Stimulated activated CD4-positive, alpha-beta T cell treated with anti-CD3 and anti-CD28 coated beads, Interleukin-1b, Interleukin-23, amount 100 ng/mL, for 24 hours (primary cell): ENCODE results near the gene EHMT1.
A peak's percentile ranks its signal among the peaks of the same experiment; 100 is the strongest.
"Not testable (repeated sequence)": the region's sequence is repeated elsewhere in the genome, so short reads cannot be mapped to it uniquely, and the experiment has no call there.

Experiments used
- DNase-seq, 4 experiments: peaks; one replicate each; pipeline ENCODE4 v3.0.0-alpha.2; 2020; ENCODE audit warnings: low read depth in 4 of 4, low spot score in 1 of 4

EHMT1 gene

DNA sequence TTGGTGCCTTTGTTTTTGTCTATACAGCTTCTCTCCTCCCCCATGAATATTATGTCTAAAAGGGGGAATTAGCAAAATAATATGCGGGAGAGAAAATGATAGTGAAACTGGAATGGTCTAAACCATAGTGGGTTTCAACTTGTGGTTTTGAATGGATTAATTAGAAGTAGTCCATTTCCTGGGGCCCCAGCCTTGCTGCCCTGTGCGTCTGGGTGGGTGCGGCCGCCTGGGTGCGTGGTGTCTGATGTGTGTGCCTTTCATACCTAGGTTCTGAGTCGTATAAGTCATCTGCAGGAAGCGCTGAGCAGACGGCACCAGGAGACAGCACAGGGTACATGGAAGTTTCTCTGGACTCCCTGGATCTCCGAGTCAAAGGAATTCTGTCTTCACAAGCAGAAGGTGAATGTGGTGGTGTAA lies 138.8 kb downstream of the EHMT1 start:
- DNase-seq: peak in 1 of 4 experiments; percentile 17

DNA sequence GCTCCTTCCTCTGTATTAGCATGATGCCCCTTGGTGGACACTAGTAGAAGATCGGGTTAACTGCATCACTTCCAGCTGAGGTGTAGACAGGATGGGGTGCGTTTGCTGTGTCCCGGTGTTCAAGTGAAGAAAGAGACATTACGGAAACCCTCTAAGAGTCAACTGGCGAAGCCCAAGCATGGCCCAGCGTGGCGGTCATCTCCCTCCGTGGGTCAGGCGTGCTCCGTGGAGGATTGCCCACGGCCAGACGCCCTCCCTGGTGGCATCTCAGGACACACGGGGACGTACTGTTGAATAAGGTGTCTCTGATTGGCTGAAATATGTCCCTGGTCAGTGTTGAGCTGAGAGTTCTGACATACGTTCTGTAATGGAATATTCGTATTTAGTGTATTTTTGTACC lies 139.3 kb downstream of the EHMT1 start:
- DNase-seq: no peak

DNA sequence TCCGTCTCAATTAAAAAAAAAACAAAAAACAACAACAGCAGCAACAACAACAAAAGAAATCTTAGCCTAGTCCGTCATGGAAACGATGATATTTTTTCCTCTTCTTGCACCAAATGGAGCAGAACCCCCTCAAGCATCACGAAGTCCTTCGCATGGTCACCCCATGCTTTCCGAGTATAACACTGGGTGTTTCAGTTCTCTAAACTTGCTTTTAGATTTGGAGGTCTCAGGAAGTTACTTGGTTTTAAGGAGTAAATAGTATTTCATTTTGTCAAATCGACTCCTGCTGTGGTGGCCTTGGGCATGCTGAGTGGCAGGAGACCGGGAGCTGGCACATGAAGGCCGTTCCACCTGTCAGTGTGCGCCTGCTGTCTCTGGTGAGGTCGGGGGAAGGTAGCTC lies 140.3 kb downstream of the EHMT1 start:
- no peak for DNase-seq

DNA sequence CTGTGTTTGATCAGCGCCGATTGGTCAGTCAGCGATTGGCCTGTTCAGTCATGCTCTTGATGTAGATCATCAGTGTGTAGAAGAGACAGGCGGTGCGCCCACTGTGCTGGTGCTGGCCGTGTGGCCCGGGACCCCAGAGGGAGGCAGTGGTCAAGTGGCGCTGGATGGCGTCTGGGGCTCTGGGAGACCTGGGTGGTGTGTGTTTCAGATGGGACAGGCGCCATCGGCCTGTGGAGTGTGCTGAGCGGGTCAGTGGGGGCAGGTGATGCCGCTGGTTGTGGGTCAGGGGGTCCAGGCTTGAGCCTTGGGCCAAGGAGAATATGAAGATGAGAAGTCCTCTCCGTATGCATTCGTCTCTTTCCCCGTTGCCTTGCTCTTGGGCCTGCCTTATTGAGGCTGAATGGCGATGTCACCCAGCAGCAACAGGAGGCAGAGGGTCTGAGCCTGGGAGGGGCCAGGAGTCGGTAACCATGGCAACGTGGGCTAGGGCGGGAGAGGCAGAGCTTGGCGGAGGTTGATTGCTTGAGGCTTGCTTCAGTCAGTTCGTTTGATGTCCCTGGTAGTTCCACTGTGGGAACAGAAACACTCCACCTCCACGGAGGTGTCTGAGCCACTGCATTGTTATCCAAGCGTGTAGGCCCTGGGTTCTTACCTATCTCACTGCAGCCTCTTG lies 141.0 kb downstream of the EHMT1 start:
- DNase-seq: no peak

DNA sequence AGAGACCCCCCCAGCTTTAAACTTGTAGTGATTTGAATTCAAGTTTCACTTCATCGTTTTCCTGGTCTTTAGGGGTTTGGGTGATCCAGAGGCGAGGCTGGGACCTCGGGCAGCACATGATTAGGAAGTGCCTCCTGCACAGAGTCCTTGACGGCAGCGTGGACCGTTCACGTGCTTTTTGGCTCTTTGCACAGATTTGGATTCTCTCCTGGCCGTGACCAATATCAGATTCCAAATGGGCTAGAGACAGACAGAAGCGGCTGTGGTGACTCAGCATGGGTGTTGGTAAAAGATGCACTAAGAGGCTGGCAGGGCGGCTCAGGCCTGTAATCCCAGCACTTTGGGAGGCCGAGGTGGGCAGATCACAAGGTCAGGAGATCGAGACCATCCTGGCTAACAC lies 141.6 kb downstream of the EHMT1 start:
- no peak for DNase-seq

DNA sequence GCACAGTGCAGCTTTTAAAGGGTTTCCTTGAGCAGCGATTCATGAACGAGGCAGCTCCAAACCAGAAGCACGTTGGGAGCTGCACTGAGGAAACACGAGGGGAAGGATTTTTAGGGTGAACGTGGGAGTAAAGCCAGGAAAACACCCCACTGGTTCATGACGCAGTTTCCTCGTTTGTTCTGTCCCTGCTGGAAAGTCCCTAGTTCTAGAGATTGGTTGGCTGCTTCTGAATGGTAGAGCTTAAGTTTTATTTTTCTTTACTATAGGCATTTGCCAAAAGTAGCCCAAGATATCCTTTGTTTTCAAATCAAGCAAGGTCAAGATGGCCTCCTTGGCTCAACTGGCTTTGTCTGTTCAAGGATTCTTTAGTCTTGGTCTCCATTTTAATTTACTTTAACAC lies 142.2 kb downstream of the EHMT1 start:
- DNase-seq: no peak

DNA sequence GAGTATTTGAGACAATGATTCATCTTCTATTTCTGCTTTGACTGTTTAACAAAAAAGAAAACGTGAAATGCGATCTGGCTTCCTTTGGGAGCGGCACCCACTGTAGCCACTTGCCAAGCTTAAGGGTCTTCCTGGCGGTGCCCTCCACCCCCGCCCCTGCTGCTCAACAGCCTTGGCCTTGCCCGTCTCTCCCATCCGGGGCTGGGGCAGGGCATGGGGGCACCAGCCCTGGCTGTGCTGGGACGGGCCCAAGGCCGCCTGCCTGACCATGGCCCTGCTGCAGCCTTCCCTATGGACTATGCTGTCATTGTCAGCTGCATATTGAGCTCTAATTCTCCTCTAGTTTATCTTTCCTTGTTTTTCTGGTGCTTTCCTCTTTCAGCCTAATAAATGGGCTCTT lies 143.0 kb downstream of the EHMT1 start:
- DNase-seq: no peak

DNA sequence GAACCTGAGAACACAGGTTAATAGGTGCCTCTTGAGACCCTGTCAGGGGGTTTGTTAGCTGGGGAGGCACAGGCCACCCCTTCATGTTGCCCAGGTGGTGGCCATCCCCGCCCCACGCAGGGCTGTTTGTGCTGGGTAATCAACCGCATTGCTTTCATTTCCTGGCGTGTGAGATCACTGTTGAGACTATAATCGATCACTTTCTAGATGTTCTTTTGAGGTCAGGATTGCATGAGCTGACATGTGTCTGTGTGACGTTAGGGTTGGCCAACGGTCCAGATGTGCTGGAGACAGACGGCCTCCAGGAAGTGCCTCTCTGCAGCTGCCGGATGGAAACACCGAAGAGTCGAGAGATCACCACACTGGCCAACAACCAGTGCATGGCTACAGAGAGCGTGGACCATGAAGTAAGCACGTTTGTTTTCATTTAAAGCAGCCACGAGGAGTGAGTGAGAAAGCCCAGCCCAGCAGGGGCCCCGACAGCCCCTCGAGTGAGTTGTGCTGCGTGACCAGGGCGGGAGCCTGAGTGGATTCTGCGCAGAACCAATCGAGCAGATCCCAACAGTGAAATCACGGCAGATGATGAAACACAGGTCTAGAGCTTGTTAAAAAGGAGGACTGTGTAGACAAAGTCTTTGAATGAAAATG lies 143.7 kb downstream of the EHMT1 start:
- no peak for DNase-seq

DNA sequence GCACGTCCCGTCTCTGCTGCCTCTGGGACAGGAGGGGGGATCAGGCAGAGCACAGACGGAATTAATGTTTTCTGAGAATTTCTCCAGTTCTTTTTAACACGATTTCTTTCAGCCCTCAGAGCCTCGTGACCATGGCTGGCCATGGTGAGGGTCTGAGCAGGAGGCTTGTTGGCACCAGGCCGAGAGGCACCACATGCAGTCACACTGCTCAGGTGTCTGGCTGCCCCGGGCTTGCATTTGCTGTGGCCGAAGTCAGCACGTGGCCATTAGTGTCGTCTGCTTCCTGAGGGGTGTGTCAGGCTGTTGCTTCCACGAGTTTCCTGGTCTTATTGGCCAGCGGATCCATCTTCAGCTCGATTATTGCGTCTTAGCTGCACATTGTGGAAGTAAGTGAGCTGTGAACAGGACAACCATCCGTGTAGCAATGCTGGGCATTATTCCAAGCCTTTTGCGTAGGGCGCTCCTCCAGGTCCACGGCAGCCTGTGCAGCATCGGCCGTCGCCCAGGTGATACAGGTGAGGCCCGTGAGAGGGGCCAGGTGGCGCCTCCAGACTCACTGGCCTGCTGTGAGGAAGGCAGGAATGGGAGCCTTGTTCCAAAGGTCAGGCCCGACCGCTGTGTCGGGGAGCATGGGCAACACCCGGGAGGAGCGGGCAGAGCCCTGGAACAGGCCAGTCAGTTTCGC lies 144.6 kb downstream of the EHMT1 start:
- no peak for DNase-seq

DNA sequence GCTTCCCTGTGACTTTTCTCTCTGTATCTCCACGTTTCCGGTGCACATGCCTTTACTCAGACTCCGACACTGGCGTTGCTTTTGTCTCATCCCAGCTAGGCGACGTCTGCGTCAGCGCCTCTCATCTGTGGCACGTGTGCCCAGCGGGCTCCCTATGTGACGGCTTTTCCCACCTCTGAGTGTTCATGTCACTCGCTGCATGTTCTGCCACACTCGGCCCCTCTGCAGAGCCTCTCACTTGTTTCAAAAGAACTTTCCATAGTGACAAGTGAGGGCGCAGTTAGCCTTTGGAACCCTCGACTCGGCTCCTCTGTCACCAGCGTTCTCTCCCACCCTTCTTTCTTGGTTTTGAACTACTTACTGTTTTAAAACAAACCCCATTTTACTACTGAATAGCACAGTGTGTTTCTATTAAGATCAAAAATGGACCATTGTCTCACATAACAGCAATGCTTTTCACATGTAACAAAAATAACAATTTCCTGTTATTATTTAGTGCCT lies 145.4 kb downstream of the EHMT1 start:
- no peak for DNase-seq

DNA sequence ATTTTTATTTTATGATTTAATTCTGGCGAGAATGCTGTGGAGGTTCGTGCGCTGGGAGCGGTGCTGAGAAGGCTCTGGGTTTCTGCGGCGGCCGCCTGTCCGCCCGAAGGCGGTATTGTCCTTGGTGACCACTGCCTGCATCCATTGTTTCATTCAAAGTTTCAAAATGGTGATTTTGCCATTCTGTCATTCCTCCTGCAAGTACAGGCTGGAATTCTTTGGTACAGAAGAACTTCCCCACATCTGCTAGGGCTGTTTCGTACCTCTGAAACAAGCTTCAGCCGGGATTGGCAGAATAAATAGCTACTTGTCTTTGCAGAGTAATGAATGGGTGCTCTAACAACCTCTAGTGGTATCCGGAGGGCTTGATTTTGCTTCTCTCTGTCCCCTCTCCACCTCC lies 146.2 kb downstream of the EHMT1 start:
- DNase-seq: no peak

DNA sequence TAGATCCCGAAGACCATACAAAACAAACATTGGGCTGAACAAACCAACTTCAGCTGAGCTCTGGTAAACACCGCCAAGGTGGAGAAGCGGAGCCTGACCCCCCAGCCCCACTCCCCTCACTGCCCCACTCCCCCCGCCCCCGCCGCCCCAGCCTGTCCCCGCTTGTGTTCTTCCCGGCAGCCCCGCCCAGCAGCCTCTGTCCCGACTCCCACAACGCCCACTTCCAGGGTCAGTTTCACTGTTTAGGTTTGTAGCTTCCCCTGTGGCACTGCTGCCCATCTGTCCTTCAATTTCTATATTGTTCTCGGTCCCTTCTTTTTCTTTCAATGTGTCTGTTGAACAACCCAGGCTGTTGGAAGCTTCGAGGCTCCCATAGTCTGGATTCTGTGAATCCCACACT lies 146.7 kb downstream of the EHMT1 start:
- no peak for DNase-seq

DNA sequence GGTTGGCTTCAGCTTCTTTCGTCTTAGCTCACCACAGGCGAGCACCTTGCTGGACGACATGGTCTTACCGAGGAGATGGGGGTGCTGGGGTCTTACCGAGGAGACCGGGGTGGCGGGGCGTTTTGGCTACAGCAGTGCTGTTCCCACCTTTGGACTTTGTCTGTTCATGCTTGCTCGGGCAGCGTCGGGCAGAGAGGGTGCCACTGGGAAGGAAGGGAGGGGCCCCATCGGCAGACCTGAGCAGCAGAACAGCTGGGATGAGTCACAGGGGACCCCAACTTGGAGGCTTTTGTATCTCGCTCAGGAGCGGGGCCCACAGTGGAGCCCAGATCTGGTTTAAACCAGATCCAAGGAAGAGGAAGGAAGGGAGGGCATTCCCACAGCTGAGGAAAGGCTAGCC lies 152.8 kb downstream of the EHMT1 start:
- no peak for DNase-seq

DNA sequence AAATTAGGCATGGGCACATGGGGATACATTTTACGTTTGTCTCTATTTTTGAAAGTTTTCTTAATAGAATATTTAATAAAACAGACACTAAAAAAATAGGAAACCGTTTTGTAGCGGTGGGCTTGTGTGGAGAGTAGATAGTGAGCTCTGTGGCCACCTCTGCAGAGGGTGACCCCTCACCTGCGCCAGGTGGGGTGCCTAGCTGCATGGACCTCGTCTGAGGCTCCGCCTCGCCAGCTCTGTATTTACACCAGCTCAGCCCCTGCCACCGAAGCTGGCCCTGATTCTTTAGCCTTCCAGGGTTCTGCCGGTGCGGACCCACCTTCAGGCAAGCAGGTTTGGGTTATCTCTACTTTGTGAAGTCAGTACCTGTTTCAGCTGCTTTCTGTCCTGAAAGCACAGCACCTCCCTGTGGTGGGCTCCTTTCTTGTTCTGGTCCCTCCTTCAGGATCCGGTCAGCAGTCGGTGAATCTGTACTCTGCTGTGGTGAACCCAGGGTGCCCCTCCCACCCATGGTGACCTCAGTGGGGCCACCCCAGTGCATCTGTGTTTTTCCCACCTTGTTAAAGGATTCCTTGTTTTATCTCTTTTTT lies 153.6 kb downstream of the EHMT1 start:
- DNase-seq: no peak

DNA sequence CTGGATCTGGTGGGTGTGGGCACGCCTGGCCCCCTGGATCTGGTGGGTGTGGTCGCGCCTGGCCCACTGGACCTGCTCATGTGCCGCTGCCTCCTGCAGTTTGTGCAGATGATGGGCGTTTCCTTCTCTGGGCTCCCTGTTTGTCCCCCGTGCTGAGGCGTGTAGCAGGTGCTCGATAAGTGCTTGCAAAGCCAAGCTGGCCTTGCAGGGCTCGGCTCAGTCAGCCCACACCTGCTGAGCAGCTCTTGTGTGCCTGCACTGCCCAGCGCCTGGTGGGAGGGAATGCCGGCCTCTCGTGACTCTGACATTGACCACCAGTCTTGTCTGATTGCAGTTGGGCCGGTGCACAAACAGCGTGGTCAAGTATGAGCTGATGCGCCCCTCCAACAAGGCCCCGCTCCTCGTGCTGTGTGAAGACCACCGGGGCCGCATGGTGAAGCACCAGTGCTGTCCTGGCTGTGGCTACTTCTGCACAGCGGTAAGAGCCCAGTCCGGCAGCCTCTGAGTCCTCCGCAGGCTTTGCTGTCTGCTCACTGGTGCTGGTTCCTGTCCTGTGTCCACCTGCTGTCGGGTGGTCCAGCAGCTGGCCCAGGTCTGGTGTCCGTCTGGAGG lies 156.1 kb downstream of the EHMT1 start:
- no peak for DNase-seq

DNA sequence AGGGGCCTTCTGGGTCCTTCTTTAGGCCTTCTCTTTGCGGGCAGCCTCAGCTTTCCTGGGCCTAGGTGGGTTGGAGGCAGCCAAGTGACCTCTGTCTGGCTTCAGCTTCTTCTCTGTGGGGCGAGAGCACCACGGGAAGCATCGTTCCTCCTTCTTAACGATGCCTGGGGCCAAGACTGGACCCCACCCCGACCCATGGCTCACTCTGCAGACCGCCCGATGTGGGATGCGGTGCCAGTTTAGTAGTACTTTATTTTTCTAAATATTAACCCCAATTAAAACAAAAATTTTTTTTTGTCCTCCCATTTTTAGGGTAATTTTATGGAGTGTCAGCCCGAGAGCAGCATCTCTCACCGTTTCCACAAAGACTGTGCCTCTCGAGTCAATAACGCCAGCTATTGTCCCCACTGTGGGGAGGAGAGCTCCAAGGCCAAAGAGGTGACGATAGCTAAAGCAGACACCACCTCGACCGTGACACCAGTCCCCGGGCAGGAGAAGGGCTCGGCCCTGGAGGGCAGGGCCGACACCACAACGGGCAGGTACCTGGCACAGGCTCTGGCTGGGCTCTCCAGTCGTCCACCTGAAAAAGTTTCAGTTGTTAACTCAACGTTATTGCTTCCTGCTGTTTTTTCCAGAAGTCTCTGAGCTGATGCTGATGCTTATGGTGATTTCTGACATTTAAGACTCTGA lies 157.6 kb downstream of the EHMT1 start:
- DNase-seq: no peak

DNA sequence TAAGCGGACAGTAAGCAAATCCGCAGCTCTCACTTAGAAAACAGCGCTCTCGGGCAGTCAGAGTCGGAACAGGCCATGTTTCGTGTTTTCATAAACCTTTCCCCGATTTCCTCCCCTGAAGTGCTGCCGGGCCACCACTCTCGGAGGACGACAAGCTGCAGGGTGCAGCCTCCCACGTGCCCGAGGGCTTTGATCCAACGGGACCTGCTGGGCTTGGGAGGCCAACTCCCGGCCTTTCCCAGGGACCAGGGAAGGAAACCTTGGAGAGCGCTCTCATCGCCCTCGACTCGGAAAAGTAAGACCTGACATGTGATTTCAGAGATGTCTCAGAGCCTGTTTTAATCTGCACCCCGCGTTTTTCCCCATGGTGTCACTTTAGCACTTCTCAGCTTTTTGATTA lies 159.0 kb downstream of the EHMT1 start:
- DNase-seq: no peak

DNA sequence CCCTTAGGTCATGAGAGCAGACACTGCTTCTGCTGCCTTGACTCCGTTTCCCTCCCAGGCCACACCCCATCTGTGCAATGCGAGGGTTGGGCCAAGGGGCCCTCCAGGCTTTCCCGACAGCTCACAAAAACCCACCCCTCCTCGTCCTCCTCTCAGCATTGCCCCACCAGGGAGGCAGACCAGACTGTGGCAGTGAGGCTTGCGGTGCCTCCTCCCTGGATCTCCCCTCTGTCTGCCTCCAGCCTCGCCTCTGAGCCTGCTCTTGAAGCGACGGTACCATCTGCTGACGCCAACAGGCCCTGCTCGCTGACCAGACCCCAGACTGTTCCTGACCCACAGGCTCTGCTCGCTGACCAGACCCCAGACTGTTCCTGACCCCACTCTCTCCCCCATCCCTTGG lies 159.5 kb downstream of the EHMT1 start:
- no peak for DNase-seq

DNA sequence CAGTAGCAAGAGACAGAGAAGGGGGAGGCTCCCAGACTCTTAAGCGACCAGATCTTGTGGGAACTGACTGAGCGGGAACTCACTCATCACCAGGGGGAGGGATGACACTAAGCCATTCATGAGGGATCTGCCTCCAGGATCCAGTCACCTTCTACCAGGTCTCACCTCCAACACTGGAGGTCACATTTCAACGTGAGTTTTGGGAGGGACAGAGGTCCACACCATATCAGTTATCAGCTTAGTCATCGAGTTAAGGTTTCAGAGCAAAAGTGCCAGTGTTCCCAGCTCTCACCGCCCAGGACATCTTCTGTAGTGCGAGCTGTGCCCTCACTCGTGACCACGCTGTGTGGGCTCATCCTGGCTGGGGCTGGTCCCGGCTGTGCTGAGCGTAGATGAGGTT lies 160.1 kb downstream of the EHMT1 start:
- no peak for DNase-seq

DNA sequence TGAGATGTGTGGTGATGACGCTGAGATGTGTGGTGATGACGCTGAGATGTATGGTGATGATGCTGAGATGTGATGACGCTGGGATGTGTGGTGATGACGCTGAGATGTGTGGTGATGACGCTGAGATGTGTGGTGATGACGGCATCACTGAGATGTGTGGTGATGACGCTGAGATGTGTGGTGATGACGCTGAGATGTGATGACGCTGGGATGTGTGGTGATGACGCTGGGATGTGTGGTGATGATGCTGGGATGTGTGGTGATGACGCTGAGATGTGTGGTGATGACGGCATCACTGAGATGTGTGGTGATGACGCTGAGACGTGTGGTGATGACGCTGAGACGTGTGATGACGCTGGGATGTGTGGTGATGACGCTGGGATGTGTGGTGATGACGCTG lies 161.2 kb downstream of the EHMT1 start:
- not testable (repeated sequence) for DNase-seq
